K562 (cell line): Measurements from ENCODE around the gene RASL12. TPM values are rescaled to one million over a fixed set of nuclear protein-coding genes. Genes with fewer than 3 reads are reported as not detected.

Experiments used
- ATAC-seq: fragments of 200-7000 bp; cut with Tn5 transposase; 3 replicates; pipeline ENCODE4 v1.9.1; 2020; ENCODE audit warnings: moderate library complexity
- BruUV-seq: library from RNA; stranded (reverse); fragments of 400-500 nt; replicated peaks from 2 replicates; lab custom pipeline; 2021; lab: Mats Ljungman, UMichigan
- CTCF ChIA-PET: fragments of 300-600 bp; formaldehyde crosslinking; extraction: SDS; loops from one replicate; lab custom pipeline; 2021; ENCODE audit warnings: low intra/inter-chr PET ratio; lab: Yijun Ruan, JAX
- POLR2A ChIA-PET: fragments of 300-600, 350-650 bp; sonication (Branson Sonifier 250); formaldehyde crosslinking; extraction: SDS; loops from one replicate; lab custom pipeline; 2021; ENCODE audit warnings: antibody characterized with exemption, inconsistent platforms; lab: Yijun Ruan, JAX
- DNase-seq, 4 experiments: peaks; one replicate each; pipeline versions ENCODE4 v3.0.0 to v3.0.0-alpha.2; 2011 to 2018; ENCODE audit warnings: low spot score in 3 of 4, mixed read lengths in 3 of 4; ENCODE audit errors: extremely low read depth in 1 of 4
- FAIRE-seq: peaks from 2 replicates; lab custom pipeline; 2011; peaks lifted over from hg19 to GRCh38; lab: Jason Lieb, UNC
- H2AFZ ChIP-seq: 2 replicates; pipeline ENCODE4 v1.6.0; 2011; ENCODE audit warnings: low read depth, low read length, control low read depth, inconsistent platforms
- H3K27ac ChIP-seq: fragments of 200-600 bp; 3 replicates; pipeline ENCODE4 v1.8.0; 2011; ENCODE audit warnings: low read depth, mild to moderate bottlenecking, control low read depth, inconsistent platforms, low read length, moderate library complexity, mixed read lengths; ENCODE audit errors: extremely low read depth
- H3K27me3 ChIP-seq, 2 experiments: fragments of 300-600 bp in 1 of 2; 2 replicates in 1 of 2; 3 replicates in 1 of 2; pipeline versions ENCODE4 v1.6.0 to v1.8.0; 2011; ENCODE audit warnings: inconsistent platforms in 2 of 2, low read length in 2 of 2, mild to moderate bottlenecking in 1 of 2, mixed read lengths in 1 of 2, moderate library complexity in 1 of 2; ENCODE audit not compliant: control insufficient read depth in 2 of 2, insufficient read depth in 2 of 2
- H3K36me3 ChIP-seq: fragments of 300-600 bp; 3 replicates; pipeline ENCODE4 v1.8.0; 2011; ENCODE audit warnings: mild to moderate bottlenecking, low read length, inconsistent platforms; ENCODE audit not compliant: control insufficient read depth, insufficient read depth
- H3K4me1 ChIP-seq, 2 experiments: fragments of 200-600 bp in 1 of 2; replicated peaks in 1 of 2; 2 replicates in 1 of 2; 3 replicates in 1 of 2; pipeline versions ENCODE4 v1.5.1 to v1.8.0; 2011; ENCODE audit warnings: inconsistent platforms in 2 of 2, low read length in 2 of 2, mild to moderate bottlenecking in 1 of 2, mixed read lengths in 1 of 2, moderate library complexity in 1 of 2; ENCODE audit not compliant: control insufficient read depth in 2 of 2, insufficient read depth in 2 of 2
- H3K4me2 ChIP-seq: 2 replicates; pipeline ENCODE4 v1.6.1; 2011; ENCODE audit warnings: low read length, control low read depth, inconsistent platforms, mixed read lengths; ENCODE audit not compliant: insufficient read depth
- H3K4me3 ChIP-seq: fragments of 200-600 bp; sonication (generic), shearing (Covaris generic); 2 replicates; pipeline ENCODE4 v1.5.1; 2016; ENCODE audit warnings: control low read depth, inconsistent platforms
- H3K79me2 ChIP-seq: fragments of 200-600 bp; 3 replicates; pipeline ENCODE4 v1.8.0; 2011; ENCODE audit warnings: low read length, inconsistent platforms; ENCODE audit not compliant: control insufficient read depth, insufficient read depth
- H3K9ac ChIP-seq, 2 experiments: 2 replicates each; pipeline versions ENCODE4 v1.6.0 to v1.6.1; 2011; ENCODE audit warnings: low read depth in 2 of 2, low read length in 2 of 2, control low read depth in 1 of 2, inconsistent platforms in 1 of 2, mild to moderate bottlenecking in 1 of 2, mixed read lengths in 1 of 2; ENCODE audit not compliant: insufficient read depth in 1 of 2
- H3K9me1 ChIP-seq: one replicate; pipeline ENCODE4 v1.6.0; 2011; ENCODE audit warnings: inconsistent platforms, mild to moderate bottlenecking, low read length, moderate library complexity; ENCODE audit not compliant: control insufficient read depth, insufficient read depth
- H3K9me3 ChIP-seq: replicated peaks from 2 replicates; pipeline ENCODE4 v1.5.1; 2011; ENCODE audit warnings: low read depth, low read length, inconsistent platforms; ENCODE audit not compliant: control insufficient read depth, insufficient read depth
- H4K20me1 ChIP-seq: replicated peaks from 2 replicates; pipeline ENCODE4 v1.6.1; 2011; ENCODE audit warnings: low read length, inconsistent platforms, mixed read lengths; ENCODE audit not compliant: control insufficient read depth, insufficient read depth
- FOXA3 ChIP-seq, 2 experiments: fragments of 450-650 bp in 1 of 2; sonication (generic) in 1 of 2; formaldehyde crosslinking; IDR thresholded peaks in 1 of 2; conservative IDR thresholded peaks in 1 of 2; 2 replicates each; pipeline versions ENCODE4 v1.4.0 to v1.8.0; 2020 to 2022; ENCODE audit warnings: mild to moderate bottlenecking in 2 of 2, missing genetic modification reagents in 1 of 2
- HMG20A ChIP-seq: fragments of 450-650 bp; formaldehyde crosslinking; conservative IDR thresholded peaks from 2 replicates; pipeline ENCODE4 v1.4.0; 2020; ENCODE audit warnings: mild to moderate bottlenecking, mixed read lengths
- MCM5 ChIP-seq: fragments of 450-650 bp; IDR thresholded peaks from 2 replicates; pipeline ENCODE4 v1.6.1; 2016; ENCODE audit warnings: low read depth
- NRF1 ChIP-seq, 2 experiments: fragments of 450-650 bp; IDR thresholded peaks in 1 of 2; conservative IDR thresholded peaks in 1 of 2; 2 replicates each; pipeline ENCODE4 v1.6.1; 2014; ENCODE audit warnings: mild to moderate bottlenecking in 2 of 2
- SP1 ChIP-seq: sonication (generic); formaldehyde crosslinking; IDR thresholded peaks from 2 replicates; pipeline ENCODE4 v1.8.1; 2022; ENCODE audit warnings: mild to moderate bottlenecking, missing genetic modification reagents
- TSC22D4 ChIP-seq: fragments of 450-650 bp; IDR thresholded peaks from 2 replicates; pipeline ENCODE4 v1.6.1; 2016; ENCODE audit warnings: missing genetic modification characterization, missing biosample characterization, control low read depth
- YBX1 ChIP-seq: fragments of 450-650 bp; IDR thresholded peaks from 2 replicates; pipeline ENCODE4 v1.7.1; 2016; ENCODE audit warnings: mild to moderate bottlenecking
- ZNF57 ChIP-seq: fragments of 450-650 bp; formaldehyde crosslinking; IDR thresholded peaks from 2 replicates; pipeline ENCODE4 v1.4.0; 2020; ENCODE audit warnings: mild to moderate bottlenecking, moderate library complexity
- ZNF77 ChIP-seq: fragments of 250-450 bp; sonication (Bioruptor Pico); IDR thresholded peaks from 2 replicates; pipeline ENCODE4 v1.5.0; 2020
- WGBS: fragments of 100-300 bp; shearing (Covaris generic); methylation state at CpG from one replicate; pipeline ENCODE4 v1.1.6; 2016; ENCODE audit warnings: low coverage, mixed read lengths; ENCODE audit not compliant: insufficient coverage; ENCODE audit errors: missing lambda C conversion rate; 5-methylcytosine and 5-hydroxymethylcytosine counted together
- in situ Hi-C: fragments of 300-500 bp; cut with MboI; formaldehyde crosslinking; loops from 4 replicates; pipeline ENCODE4 v1.15.0; 2018; ENCODE audit warnings: inconsistent platforms, mixed read lengths
- intact Hi-C: fragments of 100-400 bp; cut with micrococcal nuclease; formaldehyde crosslinking; loops from 2 replicates; pipeline ENCODE4 v1.14.2; 2022
- polyA plus RNA-seq, 8 experiments: library from polyadenylated mRNA; depleted of rRNA in 4 of 8; stranded (reverse) in 5 of 8; unstranded in 3 of 8; fragments of >200 nt; fragmentation: Nextera tagmentation in 2 of 8; fragmentation: Illumina TruSeq in 1 of 8; extraction: Ambion mirVana in 2 of 8; extraction: Trizol in 1 of 8; gene quantifications; 2 replicates each; pipeline versions ENCODE4 v1.2.1 to v1.2.3, GENCODE V29; 2011 to 2014; ENCODE audit warnings: inconsistent platforms in 1 of 8, missing spikeins in 1 of 8
- total RNA-seq, 7 experiments: library from RNA; depleted of rRNA in 6 of 7; stranded (reverse); fragments of >200 nt in 6 of 7; fragmentation: Illumina TruSeq in 2 of 7; extraction: Trizol in 2 of 7; gene quantifications; 2 replicates each; pipeline versions ENCODE4 v1.2.1 to v1.2.3, GENCODE V29; 2011 to 2021; ENCODE audit warnings: low replicate concordance in 1 of 7
- TF ChIP-seq, protein P1 (sequence below): fragments of 200-400 bp; formaldehyde crosslinking; IDR thresholded peaks from 2 replicates; pipeline ENCODE4 v1.6.1; 2017; ENCODE audit warnings: mild to moderate bottlenecking, low read depth, low read length, moderate library complexity
- TF ChIP-seq, protein P2 (sequence below), 2 experiments: fragments of 450-650 bp; formaldehyde crosslinking in 1 of 2; IDR thresholded peaks; 2 replicates each; pipeline versions ENCODE4 v1.4.0 to v1.6.1; 2014 to 2020; ENCODE audit warnings: mild to moderate bottlenecking in 2 of 2, borderline replicate concordance in 1 of 2, low read depth in 1 of 2
- TF ChIP-seq, protein P3 (sequence below): IDR thresholded peaks from 3 replicates; pipeline ENCODE4 v1.6.1; 2011; ENCODE audit warnings: borderline replicate concordance, mild to moderate bottlenecking; ENCODE audit not compliant: insufficient read length, insufficient read depth

RASL12 gene
- total and polyA plus RNA-seq, 9 of the 15 experiments (the other 6 are each of a cell fraction or from before 2014, with no cell fraction given) = not detected

GRCh38 chr15:65062061-65062460 lies 5.7 kb downstream of the RASL12 start:
- no peak for FAIRE-seq
- BruUV-seq = no TSS peak
- Histone ChIP-seq H3K9ac (no peak overlapping the region), H3K27me3 (peaks cover 28 to 61% of the 10 kb centered on the region in 2 experiments), H3K36me3 (no peaks in the 10 kb centered on the region), H3K4me1 (no peaks in the 10 kb centered on the region), H3K79me2 (no peaks in the 10 kb centered on the region), H3K4me2 (no peak overlapping the region), H2AFZ (no peak overlapping the region), H4K20me1 (no peaks in the 10 kb centered on the region; the same call in 1 of the 2 replicates), H3K4me3 (no peak overlapping the region), H3K9me1 (no peaks in the 10 kb centered on the region), H3K27ac (no peak overlapping the region), H3K9me3 (no peaks in the 10 kb centered on the region)
- ATAC-seq = no peak
- in situ Hi-C loops (no loop called here), intact Hi-C loops (no loop called here)
- CTCF ChIA-PET = no interaction called here
- DNase-seq = no peak
- POLR2A ChIA-PET = interaction anchor here (0.7 to 1.2 kb wide), 2 partner anchors 87 to 243 kb away, joined by 3 to 6 read pairs; partner anchors contain the start of gene RNU5B-1
- 16% methylated on average over 4 of the region's 5 CpGs for WGBS
- TF ChIP-seq MCM5 (no peak), ZNF57 (no peak), FOXA3 (CRISPR knock-in tag; conservative IDR thresholded peaks at IDR 0.05 in 1 of 2, IDR thresholded peaks at IDR 0.05 in 1 of 2) (no peak), SP1 (CRISPR knock-in tag) (no peak), NRF1 (conservative IDR thresholded peaks at IDR 0.05 in 1 of 2, IDR thresholded peaks at IDR 0.05 in 1 of 2) (no peak), YBX1 (no peak), HMG20A (CRISPR knock-in tag) (no peak), TSC22D4 (tag) (no peak), ZNF77 (CRISPR knock-in tag) (no peak)
- TF ChIP-seq, protein P1, sequence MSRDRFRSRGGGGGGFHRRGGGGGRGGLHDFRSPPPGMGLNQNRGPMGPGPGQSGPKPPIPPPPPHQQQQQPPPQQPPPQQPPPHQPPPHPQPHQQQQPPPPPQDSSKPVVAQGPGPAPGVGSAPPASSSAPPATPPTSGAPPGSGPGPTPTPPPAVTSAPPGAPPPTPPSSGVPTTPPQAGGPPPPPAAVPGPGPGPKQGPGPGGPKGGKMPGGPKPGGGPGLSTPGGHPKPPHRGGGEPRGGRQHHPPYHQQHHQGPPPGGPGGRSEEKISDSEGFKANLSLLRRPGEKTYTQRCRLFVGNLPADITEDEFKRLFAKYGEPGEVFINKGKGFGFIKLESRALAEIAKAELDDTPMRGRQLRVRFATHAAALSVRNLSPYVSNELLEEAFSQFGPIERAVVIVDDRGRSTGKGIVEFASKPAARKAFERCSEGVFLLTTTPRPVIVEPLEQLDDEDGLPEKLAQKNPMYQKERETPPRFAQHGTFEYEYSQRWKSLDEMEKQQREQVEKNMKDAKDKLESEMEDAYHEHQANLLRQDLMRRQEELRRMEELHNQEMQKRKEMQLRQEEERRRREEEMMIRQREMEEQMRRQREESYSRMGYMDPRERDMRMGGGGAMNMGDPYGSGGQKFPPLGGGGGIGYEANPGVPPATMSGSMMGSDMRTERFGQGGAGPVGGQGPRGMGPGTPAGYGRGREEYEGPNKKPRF = no peak
- TF ChIP-seq, protein P2, sequence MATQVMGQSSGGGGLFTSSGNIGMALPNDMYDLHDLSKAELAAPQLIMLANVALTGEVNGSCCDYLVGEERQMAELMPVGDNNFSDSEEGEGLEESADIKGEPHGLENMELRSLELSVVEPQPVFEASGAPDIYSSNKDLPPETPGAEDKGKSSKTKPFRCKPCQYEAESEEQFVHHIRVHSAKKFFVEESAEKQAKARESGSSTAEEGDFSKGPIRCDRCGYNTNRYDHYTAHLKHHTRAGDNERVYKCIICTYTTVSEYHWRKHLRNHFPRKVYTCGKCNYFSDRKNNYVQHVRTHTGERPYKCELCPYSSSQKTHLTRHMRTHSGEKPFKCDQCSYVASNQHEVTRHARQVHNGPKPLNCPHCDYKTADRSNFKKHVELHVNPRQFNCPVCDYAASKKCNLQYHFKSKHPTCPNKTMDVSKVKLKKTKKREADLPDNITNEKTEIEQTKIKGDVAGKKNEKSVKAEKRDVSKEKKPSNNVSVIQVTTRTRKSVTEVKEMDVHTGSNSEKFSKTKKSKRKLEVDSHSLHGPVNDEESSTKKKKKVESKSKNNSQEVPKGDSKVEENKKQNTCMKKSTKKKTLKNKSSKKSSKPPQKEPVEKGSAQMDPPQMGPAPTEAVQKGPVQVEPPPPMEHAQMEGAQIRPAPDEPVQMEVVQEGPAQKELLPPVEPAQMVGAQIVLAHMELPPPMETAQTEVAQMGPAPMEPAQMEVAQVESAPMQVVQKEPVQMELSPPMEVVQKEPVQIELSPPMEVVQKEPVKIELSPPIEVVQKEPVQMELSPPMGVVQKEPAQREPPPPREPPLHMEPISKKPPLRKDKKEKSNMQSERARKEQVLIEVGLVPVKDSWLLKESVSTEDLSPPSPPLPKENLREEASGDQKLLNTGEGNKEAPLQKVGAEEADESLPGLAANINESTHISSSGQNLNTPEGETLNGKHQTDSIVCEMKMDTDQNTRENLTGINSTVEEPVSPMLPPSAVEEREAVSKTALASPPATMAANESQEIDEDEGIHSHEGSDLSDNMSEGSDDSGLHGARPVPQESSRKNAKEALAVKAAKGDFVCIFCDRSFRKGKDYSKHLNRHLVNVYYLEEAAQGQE (IDR thresholded peaks at IDR 0.05; ENCODE audit: borderline replicate concordance) = no peak
- TF ChIP-seq, protein P2 (CRISPR knock-in tag; IDR thresholded peaks at IDR 0.05; ENCODE audit: low read depth) = no peak
- TF ChIP-seq, protein P3, sequence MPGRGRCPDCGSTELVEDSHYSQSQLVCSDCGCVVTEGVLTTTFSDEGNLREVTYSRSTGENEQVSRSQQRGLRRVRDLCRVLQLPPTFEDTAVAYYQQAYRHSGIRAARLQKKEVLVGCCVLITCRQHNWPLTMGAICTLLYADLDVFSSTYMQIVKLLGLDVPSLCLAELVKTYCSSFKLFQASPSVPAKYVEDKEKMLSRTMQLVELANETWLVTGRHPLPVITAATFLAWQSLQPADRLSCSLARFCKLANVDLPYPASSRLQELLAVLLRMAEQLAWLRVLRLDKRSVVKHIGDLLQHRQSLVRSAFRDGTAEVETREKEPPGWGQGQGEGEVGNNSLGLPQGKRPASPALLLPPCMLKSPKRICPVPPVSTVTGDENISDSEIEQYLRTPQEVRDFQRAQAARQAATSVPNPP = no peak
